HL-60 (cell line): Measurements from ENCODE around the gene GAB2.
"Not testable (repeated sequence)": the region's sequence is repeated elsewhere in the genome, so short reads cannot be mapped to it uniquely, and the experiment has no call there.

Experiments
- DNase-seq, 2 experiments: peaks; one replicate each; pipeline ENCODE4 v3.0.0-alpha.2; 2010 to 2020; ENCODE audit warnings: low read depth in 1 of 2, low spot score in 1 of 2
- H3K27ac ChIP-seq: fragments of 250-450 bp; sonication (Bioruptor Pico); replicated peaks from 2 replicates; pipeline ENCODE4 v1.5.1; 2020; ENCODE audit warnings: mild to moderate bottlenecking, moderate library complexity
- H3K27me3 ChIP-seq: fragments of 250-450 bp; sonication (Bioruptor Pico); 2 replicates; pipeline ENCODE4 v1.5.1; 2021; ENCODE audit warnings: mild to moderate bottlenecking, moderate library complexity; ENCODE audit not compliant: insufficient read depth, poor library complexity, severe bottlenecking
- H3K4me3 ChIP-seq: replicated peaks from 2 replicates; pipeline ENCODE4 v1.5.1; 2011; ENCODE audit warnings: mild to moderate bottlenecking, control low read depth, low read length; ENCODE audit not compliant: insufficient read depth
- GABPA ChIP-seq: IDR thresholded peaks from 2 replicates; pipeline ENCODE4 v1.6.1; 2012; ENCODE audit warnings: low read depth
- POLR2AphosphoS5 ChIP-seq: IDR thresholded peaks from 2 replicates; pipeline ENCODE4 v1.6.1; 2012; ENCODE audit warnings: low read depth
- SPI1 ChIP-seq: IDR thresholded peaks from 2 replicates; pipeline ENCODE4 v1.6.1; 2012; ENCODE audit warnings: low read depth, mild to moderate bottlenecking, borderline replicate concordance
- long read RNA-seq: library from polyadenylated mRNA; unstranded; transcript quantifications from one replicate; pipeline ENCODE4 v2.0.0, GENCODE V29; 2020
- TF ChIP-seq, protein P1 (sequence below): IDR thresholded peaks from one replicate; pipeline ENCODE4 v1.5.1; 2011; ENCODE audit warnings: low read length, control low read depth, inconsistent platforms; ENCODE audit not compliant: insufficient read depth
- TF ChIP-seq, protein P2 (sequence below): IDR thresholded peaks from 2 replicates; pipeline ENCODE4 v1.6.1; 2012; ENCODE audit warnings: low read depth; ENCODE audit not compliant: insufficient replicate concordance

GAB2 gene, protein sequence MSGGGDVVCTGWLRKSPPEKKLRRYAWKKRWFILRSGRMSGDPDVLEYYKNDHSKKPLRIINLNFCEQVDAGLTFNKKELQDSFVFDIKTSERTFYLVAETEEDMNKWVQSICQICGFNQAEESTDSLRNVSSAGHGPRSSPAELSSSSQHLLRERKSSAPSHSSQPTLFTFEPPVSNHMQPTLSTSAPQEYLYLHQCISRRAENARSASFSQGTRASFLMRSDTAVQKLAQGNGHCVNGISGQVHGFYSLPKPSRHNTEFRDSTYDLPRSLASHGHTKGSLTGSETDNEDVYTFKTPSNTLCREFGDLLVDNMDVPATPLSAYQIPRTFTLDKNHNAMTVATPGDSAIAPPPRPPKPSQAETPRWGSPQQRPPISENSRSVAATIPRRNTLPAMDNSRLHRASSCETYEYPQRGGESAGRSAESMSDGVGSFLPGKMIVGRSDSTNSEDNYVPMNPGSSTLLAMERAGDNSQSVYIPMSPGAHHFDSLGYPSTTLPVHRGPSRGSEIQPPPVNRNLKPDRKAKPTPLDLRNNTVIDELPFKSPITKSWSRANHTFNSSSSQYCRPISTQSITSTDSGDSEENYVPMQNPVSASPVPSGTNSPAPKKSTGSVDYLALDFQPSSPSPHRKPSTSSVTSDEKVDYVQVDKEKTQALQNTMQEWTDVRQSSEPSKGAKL
- long read RNA-seq, partial matches to known transcripts = 3 of 12 reads
- long read RNA-seq, other reads (novel, unspliced or antisense) = 9 of 12 reads

DNA sequence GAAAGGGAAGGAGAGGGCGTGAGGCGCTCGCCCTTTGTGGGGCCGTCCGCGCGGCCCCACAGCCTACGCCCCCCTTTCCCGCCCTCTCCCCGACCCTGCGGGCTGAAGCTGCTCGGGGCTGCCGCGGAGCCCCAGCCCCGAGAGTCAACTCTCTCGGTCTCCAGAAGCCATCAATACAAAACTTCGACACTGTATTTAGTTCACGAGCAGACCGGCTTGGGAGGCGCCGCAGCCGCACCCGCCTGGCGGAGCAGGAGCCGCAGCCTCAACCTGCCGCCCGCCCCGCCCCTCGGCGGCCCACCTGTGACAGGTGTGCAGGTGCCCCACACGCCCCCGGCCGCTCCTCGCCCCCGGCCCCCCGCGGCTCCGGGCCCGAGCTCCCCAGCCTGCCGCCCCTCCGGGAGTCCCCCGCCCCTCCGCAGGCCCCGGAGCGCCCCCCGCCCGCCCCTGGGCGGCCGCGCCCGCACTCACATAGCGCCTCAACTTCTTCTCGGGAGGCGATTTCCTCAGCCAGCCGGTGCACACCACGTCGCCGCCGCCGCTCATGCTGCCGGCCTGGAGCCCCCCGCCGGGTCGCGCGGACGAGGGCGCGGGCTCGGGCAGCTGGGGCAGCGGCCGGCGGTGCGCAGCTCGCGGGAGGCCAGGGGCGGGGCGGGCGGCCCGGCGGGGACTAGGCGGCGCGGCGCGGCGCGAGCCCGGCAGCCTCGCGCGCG lies at the start of gene GAB2:
Gene GAB2 (minus strand): TSS at position 646 of the 713 bp plus-strand sequence. CDS start 100 bp downstream, at position 546.
- peak within 1 kb of the TSS; percentile 79 for H3K4me3 ChIP-seq
- H3K27ac ChIP-seq = peak within 1 kb of the TSS; percentile 68
- DNase-seq = peak in 1 of 2 experiments; percentile 12
- TF ChIP-seq SPI1 (no peak), POLR2AphosphoS5 (no peak)
- TF ChIP-seq, protein P1, sequence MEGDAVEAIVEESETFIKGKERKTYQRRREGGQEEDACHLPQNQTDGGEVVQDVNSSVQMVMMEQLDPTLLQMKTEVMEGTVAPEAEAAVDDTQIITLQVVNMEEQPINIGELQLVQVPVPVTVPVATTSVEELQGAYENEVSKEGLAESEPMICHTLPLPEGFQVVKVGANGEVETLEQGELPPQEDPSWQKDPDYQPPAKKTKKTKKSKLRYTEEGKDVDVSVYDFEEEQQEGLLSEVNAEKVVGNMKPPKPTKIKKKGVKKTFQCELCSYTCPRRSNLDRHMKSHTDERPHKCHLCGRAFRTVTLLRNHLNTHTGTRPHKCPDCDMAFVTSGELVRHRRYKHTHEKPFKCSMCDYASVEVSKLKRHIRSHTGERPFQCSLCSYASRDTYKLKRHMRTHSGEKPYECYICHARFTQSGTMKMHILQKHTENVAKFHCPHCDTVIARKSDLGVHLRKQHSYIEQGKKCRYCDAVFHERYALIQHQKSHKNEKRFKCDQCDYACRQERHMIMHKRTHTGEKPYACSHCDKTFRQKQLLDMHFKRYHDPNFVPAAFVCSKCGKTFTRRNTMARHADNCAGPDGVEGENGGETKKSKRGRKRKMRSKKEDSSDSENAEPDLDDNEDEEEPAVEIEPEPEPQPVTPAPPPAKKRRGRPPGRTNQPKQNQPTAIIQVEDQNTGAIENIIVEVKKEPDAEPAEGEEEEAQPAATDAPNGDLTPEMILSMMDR = no peak
- TF ChIP-seq, protein P2, sequence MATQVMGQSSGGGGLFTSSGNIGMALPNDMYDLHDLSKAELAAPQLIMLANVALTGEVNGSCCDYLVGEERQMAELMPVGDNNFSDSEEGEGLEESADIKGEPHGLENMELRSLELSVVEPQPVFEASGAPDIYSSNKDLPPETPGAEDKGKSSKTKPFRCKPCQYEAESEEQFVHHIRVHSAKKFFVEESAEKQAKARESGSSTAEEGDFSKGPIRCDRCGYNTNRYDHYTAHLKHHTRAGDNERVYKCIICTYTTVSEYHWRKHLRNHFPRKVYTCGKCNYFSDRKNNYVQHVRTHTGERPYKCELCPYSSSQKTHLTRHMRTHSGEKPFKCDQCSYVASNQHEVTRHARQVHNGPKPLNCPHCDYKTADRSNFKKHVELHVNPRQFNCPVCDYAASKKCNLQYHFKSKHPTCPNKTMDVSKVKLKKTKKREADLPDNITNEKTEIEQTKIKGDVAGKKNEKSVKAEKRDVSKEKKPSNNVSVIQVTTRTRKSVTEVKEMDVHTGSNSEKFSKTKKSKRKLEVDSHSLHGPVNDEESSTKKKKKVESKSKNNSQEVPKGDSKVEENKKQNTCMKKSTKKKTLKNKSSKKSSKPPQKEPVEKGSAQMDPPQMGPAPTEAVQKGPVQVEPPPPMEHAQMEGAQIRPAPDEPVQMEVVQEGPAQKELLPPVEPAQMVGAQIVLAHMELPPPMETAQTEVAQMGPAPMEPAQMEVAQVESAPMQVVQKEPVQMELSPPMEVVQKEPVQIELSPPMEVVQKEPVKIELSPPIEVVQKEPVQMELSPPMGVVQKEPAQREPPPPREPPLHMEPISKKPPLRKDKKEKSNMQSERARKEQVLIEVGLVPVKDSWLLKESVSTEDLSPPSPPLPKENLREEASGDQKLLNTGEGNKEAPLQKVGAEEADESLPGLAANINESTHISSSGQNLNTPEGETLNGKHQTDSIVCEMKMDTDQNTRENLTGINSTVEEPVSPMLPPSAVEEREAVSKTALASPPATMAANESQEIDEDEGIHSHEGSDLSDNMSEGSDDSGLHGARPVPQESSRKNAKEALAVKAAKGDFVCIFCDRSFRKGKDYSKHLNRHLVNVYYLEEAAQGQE = no peak
- no peaks in the 10 kb centered on the region for H3K27me3 ChIP-seq

DNA sequence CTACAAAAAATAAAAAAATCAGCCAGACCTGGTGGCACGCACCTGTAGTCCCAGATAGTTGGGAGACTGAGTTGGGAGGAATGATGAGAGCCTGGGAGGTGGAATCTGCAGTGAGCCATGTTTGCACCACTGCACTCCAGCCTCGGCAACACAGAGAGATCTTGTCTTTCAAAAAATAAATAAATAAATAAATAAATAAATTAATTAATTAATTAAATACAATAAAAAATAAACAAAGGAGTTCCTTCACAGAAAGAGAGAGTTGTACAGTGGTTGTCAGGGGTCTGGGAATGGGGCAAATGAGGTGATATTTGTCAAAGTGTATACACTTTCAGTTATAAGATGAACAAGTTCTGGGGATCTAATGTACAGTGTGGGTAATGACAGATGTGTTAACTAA lies 49.8 kb upstream of the GAB2 start:
- Histone ChIP-seq H3K27ac (no peak overlapping the region), H3K27me3 (no peaks in the 10 kb centered on the region), H3K4me3 (no peak overlapping the region)
- TF ChIP-seq, protein P1 = no peak
- TF ChIP-seq POLR2AphosphoS5 (no peak), GABPA (no peak), SPI1 (no peak)
- TF ChIP-seq, protein P2 = no peak
- DNase-seq = no peak

DNA sequence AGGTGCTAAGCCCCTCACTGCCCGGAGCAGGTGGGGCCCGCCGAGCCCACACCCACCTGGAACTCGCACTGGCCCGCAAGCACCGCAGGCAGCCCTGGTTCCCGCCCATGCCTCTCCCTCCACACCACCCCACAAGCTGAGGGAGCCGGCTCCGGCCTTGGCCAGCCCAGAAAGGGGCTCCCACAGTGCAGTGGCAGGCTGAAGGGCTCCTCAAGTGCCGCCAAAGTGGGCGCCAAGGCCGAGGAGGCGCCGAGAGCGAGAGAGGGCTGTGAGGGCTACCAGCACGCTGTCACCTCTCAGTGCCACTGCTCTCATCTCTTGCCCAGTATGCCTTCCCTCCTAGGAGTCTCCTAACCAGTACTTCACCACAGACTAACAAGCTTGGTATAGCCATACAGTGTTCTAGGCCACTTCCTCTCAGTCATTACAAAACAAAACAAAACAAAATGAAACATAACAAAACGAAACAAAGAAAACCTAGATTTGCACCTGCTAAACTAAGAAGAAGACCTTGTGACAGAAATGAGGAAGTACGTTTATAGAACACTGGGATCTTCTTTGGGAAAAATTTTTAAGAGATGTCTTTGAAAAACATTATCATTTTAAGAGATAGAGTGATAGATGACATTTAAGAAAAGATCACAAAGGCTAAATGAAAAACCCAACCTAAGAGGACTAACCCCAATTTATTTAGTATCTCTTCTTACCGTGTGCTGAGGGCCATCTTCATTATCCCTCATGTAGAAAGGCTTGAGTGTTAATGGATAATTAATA lies 47.7 kb upstream of the GAB2 start:
- Histone ChIP-seq H3K27ac (peak overlapping the region; percentile 55), H3K27me3 (no peaks in the 10 kb centered on the region), H3K4me3 (no peak overlapping the region)
- DNase-seq = peak in 1 of 2 experiments; percentile 34
- TF ChIP-seq, protein P2 = no peak
- TF ChIP-seq GABPA = no peak
- TF ChIP-seq POLR2AphosphoS5 = no peak
- peak; percentile 87 for TF ChIP-seq SPI1

DNA sequence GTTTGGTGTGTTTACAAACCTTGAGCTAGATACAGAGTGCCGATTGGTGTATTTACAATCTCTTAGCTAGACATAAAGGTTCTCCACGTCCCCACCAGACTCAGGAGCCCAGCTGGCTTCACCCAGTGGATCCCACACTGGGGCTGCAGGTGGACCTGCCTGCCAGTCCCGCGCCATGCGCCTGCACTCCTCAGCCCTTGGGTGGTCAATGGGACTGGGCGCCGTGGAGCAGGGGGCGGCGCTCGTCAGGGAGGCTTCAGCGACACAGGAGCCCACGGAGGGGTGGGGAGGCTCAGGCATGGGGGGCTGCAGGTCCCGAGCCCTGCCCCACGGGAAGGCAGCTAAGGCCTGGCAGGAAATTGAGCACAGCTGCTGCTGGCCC lies 47.2 kb upstream of the GAB2 start:
- not testable (repeated sequence) for DNase-seq, H3K4me3 ChIP-seq, H3K27me3 ChIP-seq
- peak overlapping the region; percentile 55 for H3K27ac ChIP-seq
